Osteocyte (in vitro differentiated cells): ENCODE results near the gene CPNE8. TPM values are rescaled to one million over a fixed set of nuclear protein-coding genes. Genes with fewer than 3 reads are reported as not detected.

ENCODE experiments used
- DNase-seq: peaks from one replicate; pipeline ENCODE4 v3.0.0; 2021; ENCODE audit warnings: mixed read lengths; ENCODE audit not compliant: unreplicated experiment; ENCODE audit errors: extremely low spot score
- H3K27ac Mint-ChIP-seq: one replicate; pipeline ENCODE4 v1.8.0; 2021; ENCODE audit warnings: mild to moderate bottlenecking, mixed read lengths; ENCODE audit not compliant: unreplicated experiment
- H3K27me3 Mint-ChIP-seq: one replicate; pipeline ENCODE4 v1.8.0; 2021; ENCODE audit warnings: mixed read lengths; ENCODE audit not compliant: unreplicated experiment
- H3K36me3 Mint-ChIP-seq: one replicate; pipeline ENCODE4 v1.8.0; 2021; ENCODE audit warnings: mixed read lengths; ENCODE audit not compliant: unreplicated experiment
- H3K4me1 Mint-ChIP-seq: one replicate; pipeline ENCODE4 v1.8.0; 2021; ENCODE audit warnings: mixed read lengths; ENCODE audit not compliant: unreplicated experiment
- H3K4me3 Mint-ChIP-seq: one replicate; pipeline ENCODE4 v1.8.0; 2021; ENCODE audit warnings: mild to moderate bottlenecking, moderate library complexity, mixed read lengths; ENCODE audit not compliant: unreplicated experiment
- H3K9me3 Mint-ChIP-seq: one replicate; pipeline ENCODE4 v1.8.0; 2021; ENCODE audit warnings: mixed read lengths; ENCODE audit not compliant: unreplicated experiment
- CTCF ChIP-seq: fragments of 200-600 bp; sonication (generic); IDR thresholded peaks from 2 replicates; pipeline ENCODE4 v1.5.0; 2021; ENCODE audit warnings: antibody characterized with exemption, mild to moderate bottlenecking, moderate library complexity
- total RNA-seq: library from RNA; stranded (reverse); gene quantifications from 2 replicates; pipeline ENCODE4 v1.2.1, GENCODE V29; 2021

The CPNE8 gene
- total RNA-seq, 1 donor from 2014 or later, result 8.7 TPM

GRCh38 chr12:38932320-38932719 is 26.9 kb upstream of the CPNE8 start:
- H3K9me3 Mint-ChIP-seq, result peaks cover 10% of the 10 kb centered on the region
- H3K36me3 Mint-ChIP-seq, result no peaks in the 10 kb centered on the region
- H3K27me3 Mint-ChIP-seq, result peaks cover 5% of the 10 kb centered on the region
- H3K27ac Mint-ChIP-seq, result no peak overlapping the region
- no peak overlapping the region for H3K4me3 Mint-ChIP-seq
- TF ChIP-seq CTCF, result no peak
- no peak for DNase-seq
- no peaks in the 10 kb centered on the region for H3K4me1 Mint-ChIP-seq

DNA sequence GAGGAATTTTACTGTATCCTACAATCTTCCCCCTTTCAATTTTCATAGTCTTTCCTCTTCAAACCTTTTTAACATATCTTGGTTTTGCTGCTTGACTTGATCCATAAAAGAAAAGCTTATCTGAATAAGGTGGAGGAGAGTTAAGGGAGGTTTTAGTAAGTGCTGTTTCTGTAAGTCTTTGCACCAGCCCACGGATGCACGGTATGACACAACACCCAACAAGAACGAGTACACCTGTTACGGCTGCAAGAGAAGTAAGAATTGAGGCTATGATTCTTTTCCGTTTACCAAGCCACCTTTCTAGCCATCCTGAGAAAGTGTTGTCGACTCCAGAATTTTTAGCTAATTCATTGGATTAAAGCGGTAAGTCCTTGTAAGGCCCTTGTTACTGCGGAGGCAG is 26.1 kb upstream of the CPNE8 start:
- no peaks in the 10 kb centered on the region for H3K36me3 Mint-ChIP-seq
- no peak overlapping the region for H3K27ac Mint-ChIP-seq

GRCh38 chr12:38930990-38931389 is 25.6 kb upstream of the CPNE8 start:
- no peak overlapping the region for H3K27ac Mint-ChIP-seq
- no peaks in the 10 kb centered on the region for H3K36me3 Mint-ChIP-seq
- H3K9me3 Mint-ChIP-seq, result peaks cover 10% of the 10 kb centered on the region
- H3K27me3 Mint-ChIP-seq, result peaks cover 8% of the 10 kb centered on the region
- no peak for DNase-seq
- no peaks in the 10 kb centered on the region for H3K4me1 Mint-ChIP-seq
- no peak for TF ChIP-seq CTCF
- H3K4me3 Mint-ChIP-seq, result no peak overlapping the region

More for the DNA sequence above, 26.1 kb upstream of the CPNE8 start:
- peaks cover 10% of the 10 kb centered on the region for H3K9me3 Mint-ChIP-seq
- H3K27me3 Mint-ChIP-seq, result peaks cover 8% of the 10 kb centered on the region
- no peaks in the 10 kb centered on the region for H3K4me1 Mint-ChIP-seq
- no peak for TF ChIP-seq CTCF
- no peak overlapping the region for H3K4me3 Mint-ChIP-seq
- no peak for DNase-seq

DNA sequence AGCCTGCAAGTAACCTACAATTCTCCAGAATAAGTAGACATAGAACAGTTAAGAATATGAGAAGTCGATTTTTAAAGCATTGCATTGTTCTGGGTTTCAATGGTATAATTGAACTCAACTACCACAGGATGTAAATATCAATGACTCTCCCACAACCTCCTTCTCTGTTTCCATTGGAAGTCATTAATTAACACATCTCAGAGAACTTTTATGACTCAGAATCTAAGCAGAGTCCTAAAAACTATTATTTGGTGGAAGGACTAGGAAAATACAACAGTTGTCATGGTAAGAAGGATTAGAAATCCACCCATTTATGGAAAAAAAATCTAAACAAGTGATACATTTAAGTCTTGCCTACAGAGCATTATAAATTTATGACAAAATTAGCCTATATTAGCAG is 21.1 kb upstream of the CPNE8 start:
- no peak for DNase-seq
- Mint-ChIP-seq H3K36me3 (no peaks in the 10 kb centered on the region), H3K9me3 (no peaks in the 10 kb centered on the region)

GRCh38 chr12:38921025-38921677 is 15.8 kb upstream of the CPNE8 start:
- peak; percentile 59 for TF ChIP-seq CTCF
- DNase-seq, result no peak
- H3K9me3 Mint-ChIP-seq, result no peaks in the 10 kb centered on the region
- H3K4me1 Mint-ChIP-seq, result no peaks in the 10 kb centered on the region
- peaks cover 6% of the 10 kb centered on the region for H3K27me3 Mint-ChIP-seq
- H3K27ac Mint-ChIP-seq, result no peak overlapping the region
- no peak overlapping the region for H3K4me3 Mint-ChIP-seq
- no peaks in the 10 kb centered on the region for H3K36me3 Mint-ChIP-seq

More for the DNA sequence above, 21.1 kb upstream of the CPNE8 start:
- H3K4me1 Mint-ChIP-seq, result no peaks in the 10 kb centered on the region
- no peak overlapping the region for H3K27ac Mint-ChIP-seq
- no peak overlapping the region for H3K4me3 Mint-ChIP-seq
- TF ChIP-seq CTCF, result no peak
- peaks cover 11% of the 10 kb centered on the region for H3K27me3 Mint-ChIP-seq
